Suppressor macrophage (primary cell): ENCODE results near the gene CCDC28B.

Experiments used
- DNase-seq, 4 experiments: peaks; one replicate each; pipeline ENCODE4 v3.0.0-alpha.2; 2020 to 2022

The CCDC28B gene

DNA sequence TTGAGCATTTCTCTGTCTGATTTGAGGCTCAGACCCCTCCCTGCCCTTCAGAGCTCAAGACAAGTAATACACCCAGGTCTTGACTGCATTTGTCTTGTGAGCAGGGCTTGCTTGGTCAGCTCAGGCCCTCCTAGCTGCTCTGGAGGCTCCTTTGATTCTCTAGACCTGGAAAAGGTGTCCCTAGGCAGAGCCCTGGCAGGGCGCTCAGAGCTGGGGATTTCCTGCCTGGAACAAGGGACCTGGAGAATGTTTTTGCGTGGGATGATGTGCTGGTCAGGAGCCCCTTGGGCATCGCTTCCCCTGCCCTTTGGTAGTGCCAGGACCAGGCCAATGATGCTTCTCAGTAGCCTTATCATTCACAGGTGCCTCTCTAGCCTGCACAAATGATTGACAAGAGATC lies 4.9 kb upstream of the CCDC28B start:
- DNase-seq = no peak

DNA sequence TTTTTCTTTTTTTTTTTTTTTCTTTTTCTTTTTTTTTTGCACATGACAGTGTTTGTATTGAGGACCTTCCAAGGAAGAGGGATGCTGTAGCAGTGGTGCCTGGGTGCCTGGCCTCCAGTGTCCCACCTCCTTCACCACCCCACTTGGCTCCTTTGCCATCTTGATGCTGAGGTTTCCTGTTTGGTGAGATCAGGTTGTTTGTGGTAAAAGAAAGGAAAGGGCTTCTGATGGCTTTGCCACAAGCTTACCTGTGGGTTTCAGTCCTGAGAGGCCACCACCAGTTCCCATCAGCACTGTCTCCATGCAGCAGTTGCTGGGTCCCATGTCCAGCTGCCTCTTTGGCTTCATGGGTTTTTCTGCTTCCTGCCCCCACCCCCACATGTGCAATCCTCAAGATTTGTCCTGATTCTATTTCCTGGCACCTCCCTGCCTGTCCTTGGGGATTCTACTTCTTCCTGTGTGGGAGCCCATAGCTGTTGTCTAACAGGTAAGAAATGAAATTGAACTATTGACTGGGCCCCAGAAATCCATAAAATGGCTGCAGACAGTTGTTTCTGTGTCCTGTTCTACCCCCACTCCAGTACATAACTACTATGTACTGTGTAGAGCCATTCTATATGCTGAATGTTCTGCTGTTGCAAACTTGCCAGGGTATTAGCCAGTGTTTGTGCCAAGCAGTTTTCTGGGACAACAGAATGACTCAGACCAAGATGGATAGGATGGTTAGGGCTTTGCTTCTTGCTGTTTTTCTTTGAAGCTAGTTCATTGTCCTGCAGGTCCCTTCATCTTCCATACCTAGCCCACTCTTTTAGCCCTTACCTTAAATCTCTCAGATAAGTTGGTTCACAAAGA lies 4.2 kb upstream of the CCDC28B start:
- no peak for DNase-seq

DNA sequence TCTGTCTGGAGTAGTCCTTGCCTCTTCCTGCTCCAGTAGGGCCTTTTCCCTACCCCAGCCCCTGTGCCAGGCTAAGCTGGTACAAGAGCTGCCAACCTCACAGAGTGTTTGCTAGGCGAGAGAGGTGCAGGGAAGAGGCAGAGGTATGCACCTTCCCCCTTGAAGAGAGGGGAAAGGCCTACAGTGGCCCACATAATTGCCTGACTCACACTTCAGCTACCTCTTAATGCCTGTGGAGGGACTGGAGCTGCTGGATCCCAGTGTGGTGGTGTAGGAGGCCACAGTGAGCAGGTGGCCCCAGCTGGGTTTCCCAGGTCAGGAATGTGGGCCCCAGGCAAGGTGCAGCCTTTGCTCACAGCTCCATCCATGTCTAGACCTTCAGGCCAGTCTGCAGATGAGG lies 3.3 kb upstream of the CCDC28B start:
- DNase-seq = no peak

DNA sequence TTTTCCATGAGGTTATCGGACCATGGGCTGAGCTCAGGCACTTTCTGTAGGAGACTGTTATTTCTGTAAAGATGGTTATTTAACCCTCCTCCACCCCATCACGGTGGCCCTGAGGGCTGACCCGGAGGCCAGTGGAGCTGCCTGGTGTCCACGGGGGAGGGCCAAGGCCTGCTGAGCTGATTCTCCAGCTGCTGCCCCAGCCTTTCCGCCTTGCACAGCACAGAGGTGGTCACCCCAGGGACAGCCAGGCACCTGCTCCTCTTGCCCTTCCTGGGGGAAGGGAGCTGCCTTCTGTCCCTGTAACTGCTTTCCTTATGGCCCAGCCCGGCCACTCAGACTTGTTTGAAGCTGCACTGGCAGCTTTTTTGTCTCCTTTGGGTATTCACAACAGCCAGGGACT lies 2.6 kb upstream of the CCDC28B start:
- DNase-seq = no peak

DNA sequence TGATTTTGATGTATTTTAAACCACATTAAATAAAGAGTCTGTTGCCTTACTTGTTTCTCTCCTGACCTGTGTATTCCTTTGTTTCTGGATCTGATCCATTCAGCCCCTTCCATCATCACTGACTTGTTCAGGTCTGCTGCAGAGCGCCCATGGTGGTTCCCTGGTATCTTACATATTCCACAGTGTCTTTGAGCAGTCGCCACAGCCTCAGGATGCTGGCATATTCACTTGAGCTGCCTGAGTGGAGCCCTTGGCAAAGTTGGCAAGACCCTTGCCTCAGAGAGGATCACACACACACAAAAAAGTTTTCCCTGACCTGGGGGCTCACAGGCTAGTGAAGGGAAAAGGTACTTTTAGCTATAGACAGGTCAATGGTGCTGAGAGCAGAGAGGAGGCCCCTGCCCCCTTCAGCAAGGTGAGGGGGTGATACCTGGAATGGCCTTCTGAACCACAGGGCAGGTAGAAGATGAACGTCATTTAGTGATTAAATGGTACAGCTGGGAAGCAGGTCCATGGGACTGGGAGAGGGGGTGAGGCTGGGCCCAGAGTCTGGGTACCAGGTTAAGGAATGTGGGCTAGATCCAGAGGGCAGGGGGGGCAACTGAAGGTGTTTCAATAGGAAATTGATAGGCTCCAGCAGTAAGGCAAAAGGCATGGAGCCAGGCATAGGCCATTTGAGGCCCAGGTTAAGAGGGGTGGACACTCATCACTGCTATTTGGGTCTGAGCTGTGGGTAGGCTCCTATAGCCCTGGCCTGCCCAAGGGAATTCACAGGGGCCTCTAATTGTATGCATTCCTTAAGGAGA lies 2.0 kb upstream of the CCDC28B start:
- DNase-seq = no peak

DNA sequence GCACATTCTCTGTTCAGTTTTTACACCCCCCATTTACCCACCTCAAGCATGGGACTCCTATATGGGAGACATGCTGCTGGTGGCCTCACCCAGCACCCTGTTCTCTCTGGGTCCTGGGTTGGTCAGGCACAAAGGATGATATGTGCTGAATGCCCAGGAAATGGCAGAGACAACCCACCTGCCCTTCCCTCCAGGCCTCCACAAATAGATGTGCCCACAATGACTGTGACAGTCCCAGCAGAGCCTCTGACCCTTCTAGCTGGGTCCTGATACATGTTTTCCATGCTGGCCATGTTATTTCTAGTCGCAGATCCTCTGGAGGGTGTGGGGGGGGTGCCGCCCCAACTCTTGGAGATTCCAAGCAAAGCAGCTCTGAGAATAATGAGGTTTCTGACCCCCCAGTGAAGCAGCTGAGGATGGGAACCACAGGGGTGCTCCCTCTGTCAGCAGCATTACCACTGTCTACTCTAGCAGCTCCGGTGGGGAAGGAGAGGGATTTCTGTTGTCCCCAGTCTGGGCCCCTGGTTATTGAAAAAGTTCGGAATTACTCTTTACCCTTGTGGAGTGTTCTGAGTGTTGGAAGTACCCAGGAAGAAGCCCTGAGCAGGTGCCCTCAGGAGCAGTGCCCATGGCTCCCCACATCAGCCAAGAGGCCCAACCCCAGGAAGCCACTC lies 1.2 kb upstream of the CCDC28B start:
- no peak for DNase-seq

DNA sequence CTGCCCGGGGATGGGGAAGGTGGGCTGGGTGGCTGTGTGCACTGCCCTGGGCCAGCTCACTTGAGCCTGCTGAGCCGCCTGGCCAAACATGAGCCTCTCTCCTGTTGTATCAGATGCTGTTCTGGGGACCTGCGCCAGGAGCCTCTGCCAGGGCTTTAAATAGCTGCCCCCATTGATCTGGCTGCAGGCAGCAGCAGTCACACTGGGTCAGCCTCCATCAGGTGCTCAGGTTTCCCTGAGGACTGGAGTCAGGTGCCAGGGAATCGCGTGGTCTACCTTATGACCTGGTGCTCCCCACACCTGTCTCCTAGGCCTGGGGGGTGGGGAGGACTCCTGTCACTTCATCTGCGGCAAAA lies 700 bp upstream of the CCDC28B start:
- no peak for DNase-seq

DNA sequence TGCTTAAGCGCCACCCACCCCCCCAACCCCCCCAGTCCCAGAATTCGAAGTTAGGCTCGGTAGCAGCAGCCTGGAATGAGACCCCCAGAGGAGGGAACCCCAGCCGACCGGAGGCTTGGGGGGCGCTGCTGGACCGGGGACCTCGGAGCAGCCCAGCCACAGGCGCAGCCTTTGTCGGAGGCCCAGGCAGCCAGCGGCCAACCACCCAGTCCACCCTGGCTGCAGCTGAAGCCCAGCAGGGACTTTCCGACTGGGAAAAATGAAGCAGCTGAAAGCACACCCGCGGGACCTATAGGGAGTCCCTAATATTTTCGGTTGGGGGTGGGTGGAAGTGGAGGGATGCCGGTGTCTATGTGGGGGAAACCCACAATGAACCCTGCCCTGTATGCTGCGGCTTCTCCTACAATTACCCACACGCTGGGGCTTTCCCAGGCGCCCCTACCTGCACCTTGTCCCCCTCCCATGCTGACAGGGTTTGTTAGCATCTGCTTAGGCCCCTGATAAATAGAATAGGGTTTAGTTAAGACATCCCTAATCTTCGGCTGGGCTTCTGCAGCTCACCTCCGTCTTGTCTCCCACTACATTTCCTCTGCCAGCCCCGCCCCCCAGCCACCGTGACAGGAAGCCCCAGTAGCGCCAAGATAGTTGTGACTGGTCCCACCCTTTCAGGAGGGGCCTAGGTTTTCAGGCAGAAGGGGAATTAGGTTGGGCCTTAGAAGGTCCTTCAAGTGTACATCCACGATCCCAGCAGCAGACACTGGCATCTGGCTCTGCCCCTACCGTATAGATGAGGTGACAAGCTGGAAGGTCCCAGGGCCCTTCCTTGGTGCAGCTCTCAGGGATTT lies 838 bp downstream of the CCDC28B start:
- DNase-seq = peak; percentile 43 to 69 (median 60)

DNA sequence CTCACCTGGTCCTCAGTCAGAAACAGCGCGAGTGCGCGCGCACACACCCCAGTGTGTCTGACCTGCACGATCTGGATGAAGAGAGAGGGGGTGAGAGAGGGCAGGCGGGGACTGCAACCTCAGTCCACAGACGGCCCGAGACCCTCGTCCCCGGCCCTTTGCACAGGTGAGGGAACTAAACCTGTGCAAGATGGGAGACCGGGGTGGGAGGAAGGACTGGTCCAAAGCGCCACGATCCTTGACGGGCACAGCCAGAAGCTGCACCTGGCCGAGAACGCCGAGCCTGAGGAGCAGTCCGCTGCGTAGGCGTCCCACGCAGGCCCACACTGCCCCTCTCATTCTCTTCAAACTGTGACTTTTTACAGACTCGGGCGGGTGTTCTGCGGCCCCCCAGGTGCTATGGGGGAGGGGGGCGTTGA lies 4.6 kb downstream of the CCDC28B start:
- DNase-seq = no peak

DNA sequence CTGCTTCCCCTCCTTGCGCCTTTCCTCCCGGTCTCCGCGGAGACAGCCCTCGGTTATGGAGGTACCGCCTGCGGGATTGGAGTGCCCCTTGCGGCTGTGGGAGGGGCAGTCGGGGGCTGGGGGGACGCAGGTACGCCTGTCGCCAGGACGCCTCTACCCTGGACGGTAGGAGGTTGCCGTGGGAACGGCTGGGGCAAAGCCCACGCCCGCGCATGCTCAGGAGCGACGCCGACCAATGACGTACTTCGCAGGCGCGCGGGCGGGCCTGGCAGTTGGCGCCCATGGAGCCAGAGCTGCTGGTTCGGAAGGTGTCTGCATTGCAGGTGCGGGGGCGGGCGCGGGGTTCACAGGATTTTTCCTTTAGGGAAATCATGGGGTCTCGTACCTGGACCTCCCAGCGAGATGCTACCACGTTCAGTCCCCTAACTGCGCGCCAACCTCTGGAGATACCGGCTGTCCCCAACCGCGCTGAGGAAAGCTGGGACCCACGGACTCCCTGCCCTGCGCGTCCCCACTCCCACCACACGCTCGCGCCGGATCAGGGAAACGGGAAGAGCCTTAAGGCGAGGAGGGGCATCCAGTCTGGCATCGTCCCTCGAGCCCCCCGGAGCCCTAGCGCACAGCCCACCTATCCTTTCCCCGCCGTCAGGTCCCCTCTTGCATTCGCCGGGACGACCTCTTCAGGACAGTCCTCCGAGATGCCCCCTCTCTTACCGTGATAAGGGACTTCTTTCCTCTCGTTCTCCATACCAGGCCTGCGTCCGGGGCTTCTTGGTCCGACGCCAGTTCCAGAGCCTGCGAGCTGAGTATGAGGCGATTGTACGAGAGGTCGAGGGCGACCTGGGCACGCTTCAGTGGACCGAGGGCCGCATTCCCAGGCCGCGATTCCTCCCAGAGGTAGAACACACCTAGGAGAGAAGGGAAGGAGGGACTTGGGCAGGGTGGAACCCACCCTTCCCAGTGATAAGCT lies 5.3 kb downstream of the CCDC28B start, which contains the start of gene IQCC:
Gene IQCC (plus strand): TSS at position 271 of the 970 bp plus-strand sequence. CDS start 11 bp downstream, at position 282.
- DNase-seq = peak; percentile 85 to 94 (median 90)

DNA sequence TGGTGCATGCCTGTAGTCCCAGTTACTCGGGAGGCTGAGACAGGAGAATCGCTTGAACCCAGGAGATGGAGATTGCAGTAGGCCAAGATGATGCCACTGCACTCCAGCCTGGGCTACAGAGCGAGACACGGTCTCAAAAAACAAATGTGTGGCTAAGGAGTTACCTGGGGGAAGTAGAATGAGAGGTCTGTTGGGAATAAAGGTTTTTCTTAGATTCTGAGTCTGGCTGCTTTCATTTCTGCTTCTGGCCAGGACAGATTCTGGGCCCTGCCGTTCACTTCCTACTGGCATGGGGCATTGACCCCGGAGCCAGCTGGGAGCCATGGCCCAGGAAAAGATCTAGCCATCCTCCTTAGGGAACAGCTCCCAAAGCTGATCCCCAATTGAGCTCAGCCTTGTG lies 8.1 kb downstream of the CCDC28B start:
- no peak for DNase-seq

DNA sequence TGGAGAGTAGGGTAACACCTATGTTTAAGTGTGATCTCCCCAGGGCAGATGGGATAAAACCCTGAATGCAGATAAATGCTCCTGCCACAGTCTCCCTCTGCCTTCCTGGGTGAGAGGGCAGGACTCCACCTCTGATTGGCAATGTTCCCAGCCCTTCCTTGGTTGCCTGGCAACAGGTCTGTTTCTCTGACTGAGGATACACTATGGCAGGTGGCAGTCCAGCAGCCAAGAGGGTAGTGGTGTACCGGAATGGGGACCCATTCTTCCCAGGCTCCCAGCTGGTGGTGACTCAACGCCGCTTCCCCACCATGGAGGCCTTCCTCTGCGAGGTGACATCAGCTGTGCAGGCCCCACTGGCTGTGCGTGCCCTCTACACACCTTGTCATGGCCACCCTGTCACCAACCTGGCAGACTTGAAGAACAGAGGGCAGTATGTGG lies 8.5 kb downstream of the CCDC28B start, which contains the start of gene DCDC2B:
Gene DCDC2B (plus strand): TSS at position 199 of the 438 bp plus-strand sequence. CDS start 5 bp downstream, at position 204.
- no peak for DNase-seq

DNA sequence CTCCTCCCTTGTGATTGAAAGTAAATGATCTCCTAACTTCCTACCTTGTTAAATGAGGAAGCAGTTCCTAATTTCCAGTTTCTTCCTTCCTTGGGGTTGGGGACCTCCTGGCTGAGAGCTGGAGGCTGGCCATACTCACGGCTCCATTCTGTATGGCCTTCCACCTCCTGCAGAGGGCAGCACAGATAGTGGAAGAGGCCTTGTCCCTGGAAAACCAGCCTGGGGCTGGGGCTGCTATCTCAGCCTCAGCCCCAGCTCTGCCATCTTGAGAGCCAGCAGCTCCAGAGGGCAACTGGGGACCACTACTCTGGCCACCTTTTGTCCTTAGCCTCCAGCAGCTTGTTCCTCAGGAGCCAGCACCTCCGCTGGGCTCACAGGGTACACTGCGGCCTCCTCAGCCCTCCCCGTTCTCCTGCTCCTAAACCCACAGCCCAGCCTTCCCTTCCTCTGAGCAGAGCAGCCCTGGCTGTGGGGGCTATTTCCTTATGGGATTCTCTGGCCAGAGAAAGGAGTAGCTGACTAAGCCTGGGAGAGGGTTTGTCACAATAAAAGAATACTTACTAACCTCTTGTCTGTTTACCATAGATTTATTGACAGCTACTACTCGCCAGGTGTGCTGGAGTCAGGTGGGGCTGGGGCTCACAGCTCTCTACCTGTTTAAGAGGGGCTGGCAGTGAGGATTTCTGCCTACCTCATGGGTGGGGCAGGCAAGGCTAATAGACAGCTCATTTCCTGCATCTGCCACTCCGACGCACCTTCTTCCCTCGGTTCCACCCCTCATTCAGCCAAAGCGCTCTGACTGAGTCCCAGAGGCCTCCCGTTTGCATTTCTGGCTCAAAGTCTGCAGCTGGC lies 15.5 kb downstream of the CCDC28B start:
- peak; percentile 67 to 78 (median 72) for DNase-seq

DNA sequence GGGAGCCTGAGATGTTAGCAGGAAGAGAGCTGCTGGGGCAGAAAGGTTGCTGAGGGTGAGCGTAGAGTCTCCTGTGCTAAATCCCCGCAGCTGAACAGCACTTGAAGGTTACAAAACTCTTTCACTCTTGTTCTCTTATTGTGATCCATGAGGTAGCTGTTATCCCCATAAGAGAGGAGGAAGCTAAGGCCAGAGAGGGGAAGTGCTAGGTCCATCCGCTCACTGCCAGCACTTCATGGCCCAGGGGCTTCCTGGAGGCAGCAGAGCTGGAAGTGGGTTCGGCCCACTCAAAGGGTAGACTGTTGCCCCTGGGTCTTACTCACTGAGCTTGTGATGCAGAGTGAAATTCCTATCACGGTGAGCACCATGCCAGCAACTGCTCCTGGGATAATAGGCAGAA lies 16.2 kb downstream of the CCDC28B start:
- DNase-seq = peak in 3 of 4 experiments; percentile 50 to 57 (median 50)

DNA sequence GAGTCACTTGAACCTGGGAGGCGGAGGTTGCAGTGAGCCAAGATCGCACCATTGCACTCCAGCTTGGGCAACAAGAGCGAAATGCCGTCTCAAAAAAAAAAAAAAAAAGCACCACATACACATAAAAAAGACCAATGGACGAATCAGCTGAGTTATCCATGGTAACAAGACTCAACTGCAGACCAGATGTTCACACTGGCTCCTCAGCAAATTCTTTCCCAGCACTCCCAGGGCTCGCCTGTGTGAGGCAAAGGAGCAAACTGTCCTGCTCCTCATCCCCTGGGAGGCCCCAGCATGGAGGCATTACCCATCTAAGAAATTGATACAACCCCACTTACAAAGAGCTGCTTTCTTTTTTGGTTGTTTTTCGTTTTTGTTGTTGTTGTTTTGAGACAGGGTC lies 18.6 kb downstream of the CCDC28B start:
- DNase-seq = no peak

DNA sequence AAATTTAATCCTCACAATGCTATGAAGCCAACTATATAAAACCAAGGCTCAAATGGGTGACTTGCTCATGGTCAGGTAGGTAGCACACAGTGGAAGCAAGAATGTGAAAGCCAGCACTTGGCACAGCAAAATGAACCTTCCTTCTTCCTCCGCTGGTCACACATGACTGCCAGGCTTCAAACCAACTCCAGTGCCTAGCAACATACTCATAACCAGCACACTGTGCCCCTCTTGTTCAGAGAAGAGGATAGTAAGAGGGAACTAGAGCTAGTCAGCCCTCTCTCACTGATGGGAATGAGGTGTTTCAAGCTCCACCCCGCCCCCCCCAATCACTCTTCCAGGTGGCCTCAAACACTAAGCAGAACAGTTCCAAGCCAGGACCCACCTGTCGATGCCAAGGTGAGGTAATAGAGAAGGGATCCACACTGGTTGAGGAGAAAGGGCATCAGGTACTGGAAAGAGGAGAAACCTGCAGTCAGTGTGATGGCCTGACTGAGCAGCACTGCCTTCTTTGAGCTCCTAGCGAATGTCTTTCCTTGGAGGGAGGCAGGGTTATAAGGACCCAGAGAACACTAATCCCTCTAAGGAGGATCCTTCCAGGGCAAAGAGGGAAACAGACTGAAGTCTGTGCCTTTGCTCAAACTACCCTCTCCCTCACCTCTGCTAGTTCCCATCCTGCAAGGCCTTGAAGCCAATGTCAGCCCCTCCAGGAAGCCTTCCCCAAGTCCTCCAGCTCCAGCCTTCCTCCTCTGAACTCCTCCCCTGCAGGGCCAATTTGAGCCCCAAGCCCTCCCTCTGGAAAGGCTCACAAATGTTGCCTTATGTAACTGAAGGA lies 20.6 kb downstream of the CCDC28B start:
- no peak for DNase-seq

DNA sequence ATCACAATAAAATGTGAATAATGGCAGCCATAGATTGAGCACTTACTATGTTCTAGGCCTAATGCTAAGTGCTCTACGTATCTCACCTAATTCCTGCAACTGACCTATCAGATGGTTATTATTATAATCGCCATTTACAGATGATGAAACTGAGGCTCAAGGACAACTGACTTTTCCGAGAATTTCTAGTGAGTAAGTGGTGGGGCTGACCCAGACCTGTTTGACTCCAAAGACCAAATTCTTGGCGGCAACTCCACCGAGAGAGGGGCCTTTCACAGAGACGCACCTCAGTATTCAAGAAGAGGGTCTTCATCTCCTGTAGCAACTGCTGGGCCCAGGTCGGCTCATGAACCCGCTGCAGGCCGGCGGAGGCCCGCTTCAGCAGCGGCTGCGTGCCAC lies 21.2 kb downstream of the CCDC28B start:
- DNase-seq = no peak

DNA sequence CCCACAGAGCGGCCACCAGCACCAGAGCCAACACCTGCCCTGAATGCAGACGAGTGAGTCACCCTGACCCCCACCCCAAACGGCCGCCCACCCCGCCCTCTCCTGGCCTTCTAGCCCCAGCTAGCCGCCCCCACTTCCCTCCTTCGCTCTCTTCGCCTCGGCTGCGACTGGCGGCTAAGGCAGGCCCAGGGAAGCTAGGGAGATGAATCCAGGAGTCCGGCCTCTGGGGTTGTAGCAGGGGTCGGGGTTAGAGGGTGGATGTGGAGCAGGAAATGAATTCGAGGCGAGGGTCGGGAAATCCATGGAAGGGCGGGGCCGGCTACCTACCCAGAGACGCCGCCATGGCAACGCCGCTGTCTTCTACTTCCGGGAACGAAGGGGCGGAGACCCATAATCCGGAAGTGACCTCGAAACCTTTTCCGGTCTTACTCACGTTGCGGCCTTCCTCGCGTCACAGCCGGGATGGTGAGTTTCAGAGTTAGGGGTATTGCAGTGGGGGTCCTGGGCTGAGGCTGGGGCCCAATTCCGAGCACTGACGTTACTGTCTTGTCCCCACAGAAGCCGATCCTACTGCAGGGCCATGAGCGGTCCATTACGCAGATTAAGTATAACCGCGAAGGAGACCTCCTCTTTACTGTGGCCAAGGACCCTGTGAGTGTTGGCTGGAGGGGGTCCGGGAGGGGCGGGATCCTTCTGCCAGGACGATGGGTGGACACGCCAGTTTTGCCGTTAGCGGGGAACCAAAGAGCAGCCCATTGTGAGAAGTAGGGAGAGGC lies 21.8 kb downstream of the CCDC28B start, which contains the start of the genes EIF3I and TMEM234:
Gene EIF3I (plus strand): TSS at position 428 of the 776 bp plus-strand sequence. CDS start 35 bp downstream, at position 463.
Gene TMEM234 (minus strand): TSS at position 374 of the 776 bp plus-strand sequence. CDS start 31 bp downstream, at position 343.
- DNase-seq = peak; percentile 93 to 96 (median 96)
